GM12878 (cell line): ENCODE data around the gene SMPD2. TPM values are rescaled to one million over a fixed set of nuclear protein-coding genes. Genes with fewer than 3 reads are reported as not detected.

Experiments used
- BACH1 ChIP-seq: fragments of 450-650 bp; IDR thresholded peaks from 2 replicates; pipeline ENCODE4 v1.6.1; 2017; ENCODE audit warnings: mild to moderate bottlenecking, borderline replicate concordance
- BCL3 ChIP-seq: IDR thresholded peaks from 2 replicates; pipeline ENCODE4 v1.6.1; 2011; ENCODE audit warnings: borderline replicate concordance, low read depth, mild to moderate bottlenecking, moderate library complexity, low read length; ENCODE audit not compliant: insufficient read depth, poor library complexity, severe bottlenecking
- BMI1 ChIP-seq: fragments of 450-650 bp; IDR thresholded peaks from 2 replicates; pipeline ENCODE4 v1.6.1; 2016; ENCODE audit warnings: mild to moderate bottlenecking, moderate library complexity, borderline replicate concordance
- CBFB ChIP-seq: IDR thresholded peaks from 2 replicates; pipeline ENCODE4 v1.6.1; 2016; ENCODE audit warnings: antibody characterized with exemption, low read depth
- DPF2 ChIP-seq: fragments of 450-650 bp; IDR thresholded peaks from 2 replicates; pipeline ENCODE4 v1.6.1; 2017; ENCODE audit warnings: mild to moderate bottlenecking
- EGR1 ChIP-seq, 2 experiments: IDR thresholded peaks; 1 replicate in 1 of 2; 2 replicates in 1 of 2; pipeline ENCODE4 v1.6.1; 2011 to 2012; ENCODE audit warnings: low read depth in 2 of 2, low read length in 2 of 2, borderline replicate concordance in 1 of 2, mild to moderate bottlenecking in 1 of 2, moderate library complexity in 1 of 2
- HDAC2 ChIP-seq: fragments of 200-600 bp; sonication (generic); IDR thresholded peaks from 2 replicates; pipeline ENCODE4 v1.6.1; 2017
- IRF3 ChIP-seq: fragments of 450-650 bp; IDR thresholded peaks from 2 replicates; pipeline ENCODE4 v1.6.1; 2014; ENCODE audit warnings: mild to moderate bottlenecking
- NKRF ChIP-seq: fragments of 450-650 bp; conservative IDR thresholded peaks from 2 replicates; pipeline ENCODE4 v1.6.1; 2017; ENCODE audit warnings: mild to moderate bottlenecking, moderate library complexity
- NR2C1 ChIP-seq: fragments of 450-650 bp; IDR thresholded peaks from 2 replicates; pipeline ENCODE4 v1.6.1; 2017; ENCODE audit warnings: antibody characterized with exemption, mild to moderate bottlenecking, moderate library complexity
- NR2F1 ChIP-seq: fragments of 450-650 bp; conservative IDR thresholded peaks from 2 replicates; pipeline ENCODE4 v1.6.1; 2017; ENCODE audit warnings: mild to moderate bottlenecking
- NRF1 ChIP-seq: conservative IDR thresholded peaks from 2 replicates; pipeline ENCODE4 v1.6.1; 2011; ENCODE audit warnings: mild to moderate bottlenecking, low read depth, low read length, improper control_type of control experiment
- POLR2AphosphoS5 ChIP-seq: IDR thresholded peaks from 2 replicates; pipeline ENCODE4 v1.6.1; 2011; ENCODE audit warnings: mild to moderate bottlenecking, low read length, inconsistent platforms
- RUNX3 ChIP-seq: IDR thresholded peaks from 2 replicates; pipeline ENCODE4 v1.6.1; 2012; ENCODE audit warnings: low read length, inconsistent platforms
- SMAD1 ChIP-seq: fragments of 450-650 bp; IDR thresholded peaks from 2 replicates; pipeline ENCODE4 v1.6.1; 2018; ENCODE audit warnings: mild to moderate bottlenecking, low read depth; ENCODE audit not compliant: partially characterized antibody
- SP1 ChIP-seq: IDR thresholded peaks from one replicate; pipeline ENCODE4 v1.6.1; 2011; ENCODE audit warnings: low read depth, low read length
- SREBF1 ChIP-seq: IDR thresholded peaks from 2 replicates; pipeline ENCODE4 v1.6.1; 2012; ENCODE audit warnings: mild to moderate bottlenecking, low read length
- ZNF217 ChIP-seq: fragments of 450-650 bp; IDR thresholded peaks from 2 replicates; pipeline ENCODE4 v1.6.1; 2017; ENCODE audit warnings: antibody characterized with exemption, mild to moderate bottlenecking
- ZNF384 ChIP-seq: IDR thresholded peaks from 2 replicates; pipeline ENCODE4 v1.6.1; 2012; ENCODE audit warnings: low read depth, mild to moderate bottlenecking, low read length, improper control_type of control experiment, borderline replicate concordance
- ZNF687 ChIP-seq: fragments of 450-650 bp; IDR thresholded peaks from 2 replicates; pipeline ENCODE4 v1.6.1; 2017; ENCODE audit warnings: mild to moderate bottlenecking, moderate library complexity
- ZZZ3 ChIP-seq: IDR thresholded peaks from 2 replicates; pipeline ENCODE4 v1.6.1; 2011; ENCODE audit warnings: low read depth; ENCODE audit not compliant: control insufficient read depth, insufficient read length
- polyA plus RNA-seq, 11 experiments: library from polyadenylated mRNA; depleted of rRNA in 4 of 11; unstranded in 6 of 11; stranded (reverse) in 5 of 11; fragments of >200 nt; fragmentation: Nextera tagmentation in 4 of 11; fragmentation: Illumina TruSeq in 1 of 11; extraction: Ambion mirVana in 4 of 11; extraction: Trizol in 1 of 11; gene quantifications; 1 replicate in 1 of 11; 2 replicates in 10 of 11; pipeline versions ENCODE4 v1.2.1 to v1.2.3, GENCODE V29; 2011 to 2016; ENCODE audit warnings: inconsistent platforms in 2 of 11, missing spikeins in 2 of 11, low read depth in 1 of 11
- total RNA-seq, 4 experiments: library from RNA; depleted of rRNA in 3 of 4; stranded (reverse); fragments of >200 nt in 3 of 4; fragmentation: Illumina TruSeq in 1 of 4; extraction: Trizol in 1 of 4; gene quantifications; 2 replicates each; pipeline versions ENCODE4 v1.2.1 to v1.2.3, GENCODE V29; 2013 to 2021

SMPD2 gene
- total and polyA plus RNA-seq, 10 of the 15 experiments (the other 5 are each of a cell fraction or from before 2014, with no cell fraction given): 0.06 to 15.4 (median 9.7) TPM

GRCh38 chr6:109482905-109483734 is 42.6 kb downstream of the SMPD2 start, which contains the start of gene ZBTB24 (continued):
- TF ChIP-seq SP1 (peak; percentile 21), EGR1 (IDR thresholded peaks at IDR 0.05; ENCODE audit: borderline replicate concordance in 1 of 2, low read depth in 2 of 2, low read length in 2 of 2) (no peak), NR2C1 (no peak), DPF2 (peak; percentile 80), ZNF384 (no peak), NKRF (peak; percentile 85), ZZZ3 (no peak), SREBF1 (no peak), ZNF217 (0 out of 2 replicates have a peak, but pooled peaks have one; percentile 30), ZNF687 (peak; percentile 84), BMI1 (no peak), HDAC2 (0 out of 2 replicates have a peak, but pooled peaks have one; percentile 46), POLR2AphosphoS5 (peak; percentile 46; the same call in 1 of the 2 replicates), BCL3 (no peak), BACH1 (peak; percentile 89), SMAD1 (no peak), NR2F1 (peak; percentile 53; the same call in 1 of the 2 replicates), IRF3 (no peak), NRF1 (peak; percentile 34; the same call in 1 of the 2 replicates), RUNX3 (peak; percentile 16; the same call in 1 of the 2 replicates), CBFB (no peak)
